ENCODE data around the gene KCNMA1. TPM values are rescaled to one million over a fixed set of nuclear protein-coding genes. Genes with fewer than 3 reads are reported as not detected.

KCNMA1 gene
- total RNA-seq, 1 experiment from 2014 or later = 31.3 TPM

DNA sequence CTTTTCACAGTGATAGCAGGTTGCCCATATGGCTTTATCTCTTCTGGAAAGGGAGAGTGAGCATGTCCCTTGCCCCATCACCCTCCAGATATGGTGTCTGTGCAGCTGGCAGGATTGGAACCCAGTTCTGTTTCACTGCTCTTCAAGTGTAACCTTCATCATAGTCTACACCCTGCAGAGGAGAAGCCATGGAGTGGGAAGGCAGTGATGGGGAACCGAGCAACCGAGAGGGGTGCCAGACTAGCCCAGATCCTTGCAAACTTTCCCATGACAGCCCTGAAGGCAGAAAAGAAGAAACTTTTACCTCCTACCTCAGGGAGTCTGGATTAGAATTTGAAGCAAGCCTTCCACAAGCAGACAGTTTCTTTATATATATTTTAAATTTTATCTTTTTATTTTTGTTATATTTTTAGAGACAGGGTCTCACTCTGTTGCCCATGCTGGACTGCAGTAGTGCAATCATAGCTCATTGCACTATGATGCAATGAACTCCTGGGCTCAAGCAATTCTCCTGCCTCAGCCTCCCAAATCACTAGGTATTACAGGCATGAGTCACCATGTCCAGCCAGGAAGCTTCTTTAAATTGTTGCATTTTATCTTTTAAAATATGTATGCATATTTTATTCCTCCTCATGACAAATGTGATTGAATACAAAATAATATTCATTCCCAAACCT, 133.3 kb downstream of the KCNMA1 start:
- H3K9me3 ChIP-seq (ENCODE audit: low read length) = no peaks in the 10 kb centered on the region
- no peak overlapping the region for H3K9ac ChIP-seq (ENCODE audit: low read length)
- no peak for DNase-seq
- H3K4me3 ChIP-seq (ENCODE audit: low read length) = no peak overlapping the region
- no peak overlapping the region for H2AFZ ChIP-seq (ENCODE audit: low read length)
- no peak overlapping the region for H3K27ac ChIP-seq (ENCODE audit: low read length)
- no peaks in the 10 kb centered on the region for H4K20me1 ChIP-seq (ENCODE audit: insufficient read depth, low read depth, low read length)
- no peaks in the 10 kb centered on the region for H3K36me3 ChIP-seq (ENCODE audit: insufficient read depth, low read length)
- H3K9me2 ChIP-seq (replicated peaks; ENCODE audit: insufficient read depth, low read length) = no peaks in the 10 kb centered on the region
- no peaks in the 10 kb centered on the region for H3K79me2 ChIP-seq (ENCODE audit: low read length)
- no peak overlapping the region for H3K4me2 ChIP-seq (ENCODE audit: low read depth, low read length, poor library complexity, severe bottlenecking)
- H3K4me1 ChIP-seq (ENCODE audit: low read length) = peaks cover 10% of the 10 kb centered on the region
- H3K27me3 ChIP-seq (ENCODE audit: low read length) = peaks cover 2% of the 10 kb centered on the region; the same call in 1 of the 2 replicates

DNA sequence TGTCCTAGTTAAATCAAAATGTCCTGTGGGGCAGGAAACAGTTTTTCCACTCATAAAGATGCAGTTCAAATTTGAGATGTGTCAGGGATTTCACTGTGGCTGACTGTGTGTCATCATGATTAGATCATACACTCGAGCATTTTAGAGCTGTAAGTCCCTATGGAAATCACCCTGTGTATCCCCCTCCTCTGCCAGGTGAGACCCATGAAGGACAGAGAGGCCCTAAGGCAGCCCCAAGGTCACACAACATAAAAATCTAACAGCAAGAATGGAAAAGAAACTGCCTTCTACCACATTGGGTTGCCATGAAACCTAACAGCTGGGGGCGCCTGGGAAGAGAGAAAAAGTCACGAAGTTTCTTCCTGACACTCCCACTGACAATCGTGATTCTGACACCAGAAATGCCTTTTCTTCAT, 135.8 kb downstream of the KCNMA1 start:
- no peak overlapping the region for H3K27ac ChIP-seq (ENCODE audit: low read length)

GRCh38 chr10:77501152-77501845, 136.3 kb downstream of the KCNMA1 start:
- Histone ChIP-seq H4K20me1 (ENCODE audit: insufficient read depth, low read depth, low read length) (no peaks in the 10 kb centered on the region), H3K9me2 (replicated peaks; ENCODE audit: insufficient read depth, low read length) (no peaks in the 10 kb centered on the region), H3K4me2 (ENCODE audit: low read depth, low read length, poor library complexity, severe bottlenecking) (no peak overlapping the region), H3K4me1 (ENCODE audit: low read length) (peaks cover 36% of the 10 kb centered on the region), H3K9me3 (ENCODE audit: low read length) (no peaks in the 10 kb centered on the region), H3K27me3 (ENCODE audit: low read length) (peaks cover 2% of the 10 kb centered on the region; the same call in 1 of the 2 replicates), H2AFZ (ENCODE audit: low read length) (no peak overlapping the region), H3K27ac (ENCODE audit: low read length) (no peak overlapping the region), H3K9ac (ENCODE audit: low read length) (no peak overlapping the region), H3K36me3 (ENCODE audit: insufficient read depth, low read length) (no peaks in the 10 kb centered on the region), H3K79me2 (ENCODE audit: low read length) (no peaks in the 10 kb centered on the region), H3K4me3 (ENCODE audit: low read length) (no peak overlapping the region)
- DNase-seq = no peak

More for the DNA sequence above, 135.8 kb downstream of the KCNMA1 start:
- Histone ChIP-seq H3K9me2 (replicated peaks; ENCODE audit: insufficient read depth, low read length) (no peaks in the 10 kb centered on the region), H3K9ac (ENCODE audit: low read length) (no peak overlapping the region), H2AFZ (ENCODE audit: low read length) (no peak overlapping the region), H3K4me3 (ENCODE audit: low read length) (no peak overlapping the region), H3K4me2 (ENCODE audit: low read depth, low read length, poor library complexity, severe bottlenecking) (no peak overlapping the region), H3K27me3 (ENCODE audit: low read length) (peaks cover 2% of the 10 kb centered on the region; the same call in 1 of the 2 replicates), H3K9me3 (ENCODE audit: low read length) (no peaks in the 10 kb centered on the region), H3K36me3 (ENCODE audit: insufficient read depth, low read length) (no peaks in the 10 kb centered on the region), H3K79me2 (ENCODE audit: low read length) (no peaks in the 10 kb centered on the region), H4K20me1 (ENCODE audit: insufficient read depth, low read depth, low read length) (no peaks in the 10 kb centered on the region), H3K4me1 (ENCODE audit: low read length) (peaks cover 32% of the 10 kb centered on the region)
- no peak for DNase-seq

GRCh38 chr10:77500754-77501151, 136.9 kb downstream of the KCNMA1 start:
- DNase-seq = no peak
- H4K20me1 ChIP-seq (ENCODE audit: insufficient read depth, low read depth, low read length) = no peaks in the 10 kb centered on the region
- H3K9me2 ChIP-seq (replicated peaks; ENCODE audit: insufficient read depth, low read length) = no peaks in the 10 kb centered on the region
- no peak overlapping the region for H3K9ac ChIP-seq (ENCODE audit: low read length)
- no peak overlapping the region for H3K27ac ChIP-seq (ENCODE audit: low read length)
- H3K4me2 ChIP-seq (ENCODE audit: low read depth, low read length, poor library complexity, severe bottlenecking) = no peak overlapping the region
- no peak overlapping the region for H3K4me3 ChIP-seq (ENCODE audit: low read length)
- H3K27me3 ChIP-seq (ENCODE audit: low read length) = peaks cover 2% of the 10 kb centered on the region; the same call in 1 of the 2 replicates
- no peak overlapping the region for H2AFZ ChIP-seq (ENCODE audit: low read length)
- no peaks in the 10 kb centered on the region for H3K9me3 ChIP-seq (ENCODE audit: low read length)
- H3K4me1 ChIP-seq (ENCODE audit: low read length) = peaks cover 36% of the 10 kb centered on the region
- no peaks in the 10 kb centered on the region for H3K36me3 ChIP-seq (ENCODE audit: insufficient read depth, low read length)
- no peaks in the 10 kb centered on the region for H3K79me2 ChIP-seq (ENCODE audit: low read length)

- Histone ChIP-seq H3K9me2 (replicated peaks; ENCODE audit: insufficient read depth, low read length) (no peaks in the 10 kb centered on the region), H4K20me1 (ENCODE audit: insufficient read depth, low read depth, low read length) (no peaks in the 10 kb centered on the region), H3K4me2 (ENCODE audit: low read depth, low read length, poor library complexity, severe bottlenecking) (no peak overlapping the region), H3K36me3 (ENCODE audit: insufficient read depth, low read length) (no peaks in the 10 kb centered on the region), H3K9ac (ENCODE audit: low read length) (no peak overlapping the region), H3K79me2 (ENCODE audit: low read length) (no peaks in the 10 kb centered on the region), H3K4me3 (ENCODE audit: low read length) (no peak overlapping the region), H2AFZ (ENCODE audit: low read length) (no peak overlapping the region), H3K27me3 (ENCODE audit: low read length) (no peaks in the 10 kb centered on the region), H3K27ac (ENCODE audit: low read length) (no peak overlapping the region), H3K9me3 (ENCODE audit: low read length) (no peaks in the 10 kb centered on the region), H3K4me1 (ENCODE audit: low read length) (peaks cover 49% of the 10 kb centered on the region)
- no peak for DNase-seq
These were observed 138.8 kb downstream of the KCNMA1 start for GRCh38 chr10:77498829-77499228.

DNA sequence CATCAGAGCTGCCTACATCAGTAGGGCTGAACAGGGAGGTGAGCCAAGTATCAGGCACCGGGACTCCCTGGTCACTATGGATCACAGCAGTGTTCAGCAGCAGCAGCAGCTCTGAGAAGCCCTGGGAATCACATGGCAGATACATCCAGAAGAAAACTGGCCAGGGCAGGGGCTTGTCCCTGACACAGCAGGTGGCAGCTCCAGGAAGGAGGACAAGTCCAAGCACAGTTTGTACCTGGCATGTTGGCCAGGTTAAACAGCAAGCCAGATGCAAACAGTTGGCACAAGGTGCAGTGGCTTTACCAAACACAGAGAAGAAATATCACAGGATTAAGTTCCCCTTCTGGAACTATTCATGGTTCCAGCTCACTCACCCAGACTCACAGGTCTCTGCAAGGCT, 139.4 kb downstream of the KCNMA1 start:
- Histone ChIP-seq H3K27me3 (ENCODE audit: low read length) (no peaks in the 10 kb centered on the region), H3K4me3 (ENCODE audit: low read length) (no peak overlapping the region), H3K79me2 (ENCODE audit: low read length) (no peaks in the 10 kb centered on the region), H3K27ac (ENCODE audit: low read length) (no peak overlapping the region), H3K36me3 (ENCODE audit: insufficient read depth, low read length) (no peaks in the 10 kb centered on the region), H3K9me3 (ENCODE audit: low read length) (no peaks in the 10 kb centered on the region), H3K9ac (ENCODE audit: low read length) (0 out of 2 replicates have a peak overlapping the region, but pooled peaks have one; percentile 4), H3K9me2 (replicated peaks; ENCODE audit: insufficient read depth, low read length) (no peaks in the 10 kb centered on the region), H3K4me1 (ENCODE audit: low read length) (peaks cover 55% of the 10 kb centered on the region), H3K4me2 (ENCODE audit: low read depth, low read length, poor library complexity, severe bottlenecking) (no peak overlapping the region), H2AFZ (ENCODE audit: low read length) (no peak overlapping the region), H4K20me1 (ENCODE audit: insufficient read depth, low read depth, low read length) (no peaks in the 10 kb centered on the region)
- DNase-seq = no peak

DNA sequence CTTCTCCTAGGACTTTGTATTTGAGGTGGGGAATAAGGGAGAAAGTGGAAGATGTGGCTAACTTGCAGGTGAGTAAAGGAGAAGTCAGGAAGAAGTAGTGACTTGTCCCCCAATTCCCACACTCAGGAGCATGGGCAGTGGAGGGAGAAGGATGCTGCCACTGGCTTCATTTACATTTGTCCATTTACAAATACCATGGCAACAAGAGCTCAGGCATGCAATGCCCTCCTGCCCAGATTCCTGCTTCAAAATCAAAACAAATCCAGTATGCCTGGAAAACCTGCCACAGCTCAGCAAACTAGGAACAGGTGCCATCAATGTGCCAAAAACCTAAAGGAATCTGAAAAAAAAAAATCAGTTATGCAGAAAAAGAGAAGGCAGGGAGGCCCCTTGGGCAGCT, 139.9 kb downstream of the KCNMA1 start:
- Histone ChIP-seq H3K36me3 (ENCODE audit: insufficient read depth, low read length) (no peaks in the 10 kb centered on the region), H3K4me2 (ENCODE audit: low read depth, low read length, poor library complexity, severe bottlenecking) (no peak overlapping the region), H4K20me1 (ENCODE audit: insufficient read depth, low read depth, low read length) (no peaks in the 10 kb centered on the region), H3K27me3 (ENCODE audit: low read length) (no peaks in the 10 kb centered on the region), H3K4me1 (ENCODE audit: low read length) (peaks cover 59% of the 10 kb centered on the region), H3K4me3 (ENCODE audit: low read length) (no peak overlapping the region), H3K9me3 (ENCODE audit: low read length) (no peaks in the 10 kb centered on the region), H2AFZ (ENCODE audit: low read length) (no peak overlapping the region), H3K9me2 (replicated peaks; ENCODE audit: insufficient read depth, low read length) (no peaks in the 10 kb centered on the region), H3K9ac (ENCODE audit: low read length) (0 out of 2 replicates have a peak overlapping the region, but pooled peaks have one; percentile 4), H3K27ac (ENCODE audit: low read length) (no peak overlapping the region), H3K79me2 (ENCODE audit: low read length) (no peaks in the 10 kb centered on the region)
- no peak for DNase-seq

- Histone ChIP-seq H2AFZ (ENCODE audit: low read length) (no peak overlapping the region), H3K4me3 (ENCODE audit: low read length) (no peak overlapping the region), H3K27me3 (ENCODE audit: low read length) (no peaks in the 10 kb centered on the region), H4K20me1 (ENCODE audit: insufficient read depth, low read depth, low read length) (no peaks in the 10 kb centered on the region), H3K36me3 (ENCODE audit: insufficient read depth, low read length) (no peaks in the 10 kb centered on the region), H3K4me2 (ENCODE audit: low read depth, low read length, poor library complexity, severe bottlenecking) (peak overlapping the region; percentile 30), H3K9ac (ENCODE audit: low read length) (no peak overlapping the region), H3K27ac (ENCODE audit: low read length) (no peak overlapping the region), H3K9me3 (ENCODE audit: low read length) (no peaks in the 10 kb centered on the region), H3K9me2 (replicated peaks; ENCODE audit: insufficient read depth, low read length) (no peaks in the 10 kb centered on the region), H3K4me1 (ENCODE audit: low read length) (peaks cover 67% of the 10 kb centered on the region), H3K79me2 (ENCODE audit: low read length) (no peaks in the 10 kb centered on the region)
- DNase-seq = peak; percentile 53
These were observed 140.6 kb downstream of the KCNMA1 start for GRCh38 chr10:77496941-77497420.
